ENCODE data around the gene CD300LD. TPM values are rescaled to one million over a fixed set of nuclear protein-coding genes. Genes with fewer than 3 reads are reported as not detected.

Gene CD300LD
- total RNA-seq, 2 experiments from 2014 or later: not detected

- Histone ChIP-seq H3K27ac (ENCODE audit: low read depth, low read length, poor library complexity, severe bottlenecking) (no peak overlapping the region), H3K36me3 (ENCODE audit: insufficient read depth, low read length) (no peaks in the 10 kb centered on the region), H3K79me2 (ENCODE audit: insufficient read depth, low read depth, low read length) (no peaks in the 10 kb centered on the region), H3K4me2 (ENCODE audit: low read length) (no peak overlapping the region), H4K20me1 (ENCODE audit: insufficient read depth, low read length) (no peaks in the 10 kb centered on the region), H3K4me1 (ENCODE audit: insufficient read depth, low read length, poor library complexity, severe bottlenecking) (no peaks in the 10 kb centered on the region), H3K9me3 (ENCODE audit: low read length) (no peaks in the 10 kb centered on the region), H3K4me3 (ENCODE audit: low read depth, low read length, poor library complexity, severe bottlenecking) (no peak overlapping the region), H3K9me2 (ENCODE audit: insufficient read depth, low read length) (no peaks in the 10 kb centered on the region), H2AFZ (ENCODE audit: low read length) (no peak overlapping the region)
- ChIA-PET CTCF (ENCODE audit: unreplicated experiment) (no interaction called here), POLR2A (interaction anchor here (1.0 kb wide), 1 partner anchor 21 kb away, joined by 4 read pairs; no protein-coding TSS in a partner anchor)
- no TSS peak for BruUV-seq (replicated peaks)
- intact Hi-C loops (cut with micrococcal nuclease; ENCODE audit: unreplicated experiment): no loop called here
- no peak for TF ChIP-seq CTCF (conservative IDR thresholded peaks at IDR 0.05; ENCODE audit: low read length)
- no peak for TF ChIP-seq EZH2phosphoT487 (IDR thresholded peaks at IDR 0.05; ENCODE audit: borderline replicate concordance, low read depth, low read length)
- DNase-seq (ENCODE audit: low spot score): no peak
Observed at GRCh38 chr17:74624131-74624530, 32.0 kb upstream of the CD300LD start.

GRCh38 chr17:74623693-74624093 is 31.6 kb upstream of the CD300LD start, which contains the start of gene CD300E:
Gene CD300E, minus strand, starts transcription at chr17:74623738. Its CDS starts 117 bp downstream, at chr17:74623621.
- BruUV-seq (replicated peaks): no TSS peak
- ChIA-PET POLR2A (no interaction called here), CTCF (ENCODE audit: unreplicated experiment) (no interaction called here)
- H3K9me3 ChIP-seq (ENCODE audit: low read length): no peaks in the 10 kb centered on the region
- no peak within 1 kb of the TSS for H3K4me2 ChIP-seq (ENCODE audit: low read length)
- H3K4me1 ChIP-seq (ENCODE audit: insufficient read depth, low read length, poor library complexity, severe bottlenecking): no peaks in the 10 kb centered on the region
- no peak for DNase-seq (ENCODE audit: low spot score)
- H3K4me3 ChIP-seq (ENCODE audit: low read depth, low read length, poor library complexity, severe bottlenecking): no peak within 1 kb of the TSS
- no peaks in the 10 kb centered on the region for H3K79me2 ChIP-seq (ENCODE audit: insufficient read depth, low read depth, low read length)
- no peaks in the 10 kb centered on the region for H3K36me3 ChIP-seq (ENCODE audit: insufficient read depth, low read length)
- H4K20me1 ChIP-seq (ENCODE audit: insufficient read depth, low read length): no peaks in the 10 kb centered on the region
- H2AFZ ChIP-seq (ENCODE audit: low read length): no peak within 1 kb of the TSS
- no peaks in the 10 kb centered on the region for H3K9me2 ChIP-seq (ENCODE audit: insufficient read depth, low read length)
- H3K27ac ChIP-seq (ENCODE audit: low read depth, low read length, poor library complexity, severe bottlenecking): no peak within 1 kb of the TSS
- TF ChIP-seq EZH2phosphoT487 (IDR thresholded peaks at IDR 0.05; ENCODE audit: borderline replicate concordance, low read depth, low read length) (no peak), CTCF (conservative IDR thresholded peaks at IDR 0.05; ENCODE audit: low read length) (no peak)
- intact Hi-C loops (cut with micrococcal nuclease; ENCODE audit: unreplicated experiment): no loop called here

DNA sequence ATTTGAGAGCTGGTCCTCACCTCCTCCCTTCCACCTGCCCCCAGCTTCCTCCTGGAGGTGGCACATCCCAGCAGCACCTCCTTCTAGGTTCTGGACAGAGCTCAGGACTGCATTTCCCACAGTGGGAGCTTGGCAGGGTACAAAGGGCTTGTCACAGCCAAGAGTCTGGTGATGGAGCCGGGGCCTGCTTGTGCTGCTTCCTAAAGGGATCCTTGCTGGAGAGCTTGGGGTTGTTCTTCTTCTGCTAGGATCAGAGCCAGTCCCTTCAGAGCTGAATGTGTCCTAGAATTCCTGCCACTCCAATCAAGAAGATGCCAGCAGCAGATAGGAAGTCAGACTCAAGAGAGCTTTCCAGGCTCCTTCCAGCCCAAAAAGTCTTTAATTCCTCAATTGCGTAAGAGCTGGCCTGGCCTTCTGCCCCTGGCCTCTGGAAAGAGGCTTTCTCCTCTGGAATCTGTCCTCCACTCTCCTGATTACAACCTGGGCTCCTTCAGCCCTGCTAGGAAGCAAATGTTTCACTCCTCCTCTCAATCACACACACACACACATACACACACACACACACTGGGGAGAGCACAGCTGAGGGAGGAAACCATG is 27.1 kb upstream of the CD300LD start:
- Histone ChIP-seq H4K20me1 (ENCODE audit: insufficient read depth, low read length) (no peaks in the 10 kb centered on the region), H3K9me2 (ENCODE audit: insufficient read depth, low read length) (no peaks in the 10 kb centered on the region), H3K4me2 (ENCODE audit: low read length) (no peak overlapping the region), H2AFZ (ENCODE audit: low read length) (no peak overlapping the region), H3K9me3 (ENCODE audit: low read length) (no peaks in the 10 kb centered on the region), H3K4me1 (ENCODE audit: insufficient read depth, low read length, poor library complexity, severe bottlenecking) (no peaks in the 10 kb centered on the region), H3K79me2 (ENCODE audit: insufficient read depth, low read depth, low read length) (no peaks in the 10 kb centered on the region), H3K36me3 (ENCODE audit: insufficient read depth, low read length) (no peaks in the 10 kb centered on the region), H3K4me3 (ENCODE audit: low read depth, low read length, poor library complexity, severe bottlenecking) (no peak overlapping the region), H3K27ac (ENCODE audit: low read depth, low read length, poor library complexity, severe bottlenecking) (no peak overlapping the region)
- intact Hi-C loops (cut with micrococcal nuclease; ENCODE audit: unreplicated experiment): no loop called here
- POLR2A ChIA-PET: no interaction called here
- BruUV-seq (replicated peaks): no TSS peak
- TF ChIP-seq EZH2phosphoT487 (IDR thresholded peaks at IDR 0.05; ENCODE audit: borderline replicate concordance, low read depth, low read length): no peak
- TF ChIP-seq CTCF (conservative IDR thresholded peaks at IDR 0.05; ENCODE audit: low read length): no peak
- DNase-seq (ENCODE audit: low spot score): no peak
- CTCF ChIA-PET (ENCODE audit: unreplicated experiment): no interaction called here

Data from OCI-LY7 (cell line).